SK-N-MC (cell line): ENCODE data around the gene AFF3.
"Not testable (repeated sequence)": the region's sequence is repeated elsewhere in the genome, so short reads cannot be mapped to it uniquely, and the experiment has no call there.

Experiments used
- DNase-seq: peaks from one replicate; pipeline ENCODE4 v3.0.0-alpha.2; 2011; ENCODE audit warnings: low read depth, low spot score
- H3K27ac ChIP-seq: fragments of 200-600 bp; sonication (generic); 2 replicates; pipeline ENCODE4 v1.5.1; 2016; ENCODE audit warnings: mixed run types
- H3K36me3 ChIP-seq: fragments of 200-600 bp; sonication (generic); 2 replicates; pipeline ENCODE4 v1.6.1; 2017; ENCODE audit warnings: antibody characterized with exemption, low read length, mixed read lengths; ENCODE audit not compliant: insufficient read depth
- H3K4me3 ChIP-seq: fragments of 200-600 bp; sonication (generic); 2 replicates; pipeline ENCODE4 v1.5.1; 2016
- H3K9ac ChIP-seq: fragments of 200-600 bp; sonication (generic); 2 replicates; pipeline ENCODE4 v1.8.0; 2017; ENCODE audit warnings: mixed run types, mixed read lengths; ENCODE audit not compliant: insufficient read length
- H3K9me3 ChIP-seq: fragments of 200-600 bp; sonication (generic); 2 replicates; pipeline ENCODE4 v1.6.1; 2017; ENCODE audit warnings: low read depth, mild to moderate bottlenecking, antibody characterized with exemption, low read length, moderate library complexity, mixed read lengths
- EZH2 ChIP-seq: fragments of 200-600 bp; sonication (generic); IDR thresholded peaks from one replicate; pipeline ENCODE4 v1.6.1; 2017; ENCODE audit warnings: antibody characterized with exemption
- FOXP2 ChIP-seq: optimal IDR thresholded peaks from 2 replicates; pipeline ENCODE3; 2011; ENCODE audit warnings: mild to moderate bottlenecking, moderate library complexity; ENCODE audit not compliant: insufficient read depth; ENCODE audit errors: extremely low read length, control extremely low read depth
- POLR2AphosphoS5 ChIP-seq: IDR thresholded peaks from 2 replicates; pipeline ENCODE4 v1.6.1; 2012; ENCODE audit warnings: mild to moderate bottlenecking, low read depth, low read length, borderline replicate concordance

Gene AFF3

DNA sequence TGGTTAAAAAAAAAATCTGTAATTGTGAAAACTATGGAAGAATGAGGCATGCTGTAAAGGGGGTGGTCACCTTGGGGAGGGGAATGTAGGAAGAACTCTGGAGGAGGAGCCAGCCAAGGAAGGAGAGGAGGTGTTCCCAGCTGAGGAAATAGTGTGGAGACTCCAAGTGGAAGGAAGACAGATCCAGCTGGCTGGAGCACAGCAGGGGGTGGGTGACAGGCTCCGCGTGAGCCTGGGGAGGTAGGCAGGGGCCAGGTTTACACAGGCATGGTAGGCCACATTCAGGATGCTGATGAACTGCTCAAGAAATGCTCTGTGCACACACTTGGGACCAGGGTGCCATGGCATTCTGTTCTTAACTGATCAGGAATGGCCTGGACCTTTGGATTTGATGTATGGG, 16.8 kb downstream of the AFF3 start:
- H3K9me3 ChIP-seq, result no peaks in the 10 kb centered on the region
- H3K9ac ChIP-seq, result no peak overlapping the region
- H3K4me3 ChIP-seq, result no peak overlapping the region
- no peak overlapping the region for H3K27ac ChIP-seq
- no peak for TF ChIP-seq FOXP2
- no peak for TF ChIP-seq POLR2AphosphoS5
- no peak for TF ChIP-seq EZH2
- no peak for DNase-seq
- H3K36me3 ChIP-seq, result no peaks in the 10 kb centered on the region

DNA sequence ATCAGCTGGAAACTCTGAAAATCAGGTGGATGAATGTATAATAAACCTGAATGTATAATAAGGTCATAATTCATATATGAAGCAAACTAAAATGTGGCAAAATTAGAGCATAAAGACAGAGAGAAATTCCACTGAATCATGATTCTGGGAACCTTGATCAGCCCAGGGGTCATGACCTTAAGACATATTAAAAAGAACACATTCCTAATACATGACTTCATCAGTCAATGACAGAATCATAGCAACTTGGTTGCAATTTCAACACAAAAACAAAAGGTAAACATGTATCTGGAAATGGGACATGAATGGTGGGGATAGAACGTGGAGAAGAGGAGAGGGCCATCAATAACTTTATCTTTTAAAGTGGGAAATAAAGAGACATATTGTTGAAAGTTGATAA, 17.6 kb downstream of the AFF3 start:
- Histone ChIP-seq H3K9me3 (no peaks in the 10 kb centered on the region), H3K9ac (no peak overlapping the region), H3K27ac (no peak overlapping the region), H3K4me3 (no peak overlapping the region), H3K36me3 (no peaks in the 10 kb centered on the region)
- TF ChIP-seq POLR2AphosphoS5 (no peak), EZH2 (no peak), FOXP2 (no peak)
- DNase-seq, result no peak

DNA sequence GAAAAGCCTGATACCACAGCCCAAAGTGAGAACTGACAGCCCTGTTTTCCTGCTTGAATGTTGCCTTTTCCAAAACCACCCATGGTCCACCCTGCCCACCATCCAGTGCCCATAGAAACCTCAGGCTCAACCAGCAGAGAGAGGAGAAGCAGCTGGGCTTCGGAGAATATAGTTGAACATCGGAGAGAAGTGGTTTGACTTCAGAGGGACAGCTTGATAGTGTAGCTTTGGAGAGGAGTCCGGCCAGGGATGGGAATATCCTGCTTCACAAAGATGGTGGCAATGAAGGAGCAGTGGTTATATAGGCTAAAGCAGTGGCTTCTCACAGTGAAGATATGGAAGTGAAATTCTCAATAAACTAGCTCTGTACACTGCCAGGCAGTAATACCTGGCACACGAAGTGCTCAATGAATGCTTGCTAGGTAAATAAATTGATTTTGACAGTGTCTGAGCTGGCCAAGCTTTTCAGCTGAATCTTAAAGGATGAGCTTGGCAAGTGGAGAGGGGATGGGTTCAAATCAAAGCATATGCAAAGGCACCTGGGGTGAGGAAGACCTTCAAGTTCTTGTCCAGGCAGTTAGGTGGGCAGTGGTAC, 21.2 kb downstream of the AFF3 start:
- H3K9me3 ChIP-seq, result no peaks in the 10 kb centered on the region
- no peaks in the 10 kb centered on the region for H3K36me3 ChIP-seq
- no peak overlapping the region for H3K4me3 ChIP-seq
- TF ChIP-seq FOXP2, result no peak
- TF ChIP-seq POLR2AphosphoS5, result no peak
- no peak for TF ChIP-seq EZH2
- H3K27ac ChIP-seq, result no peak overlapping the region
- no peak for DNase-seq
- no peak overlapping the region for H3K9ac ChIP-seq

DNA sequence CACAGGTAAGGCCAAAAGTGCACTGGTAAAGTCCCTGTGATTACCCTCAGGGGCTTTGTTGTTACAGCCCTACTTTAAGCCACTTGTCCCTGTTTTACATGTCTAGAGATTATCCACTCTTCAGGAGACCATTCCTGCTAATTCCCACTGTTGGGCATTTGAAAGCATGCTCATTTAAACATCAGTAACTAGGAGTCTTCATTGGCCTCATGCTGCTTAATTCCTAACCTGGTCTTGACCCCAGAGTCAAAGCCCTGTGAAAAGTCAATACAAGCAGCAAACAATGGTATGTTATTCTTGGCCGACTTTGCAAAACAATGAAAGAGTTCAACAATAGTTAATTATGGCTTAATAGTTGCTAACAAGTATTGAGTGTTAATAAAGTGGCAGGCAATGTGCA, 23.2 kb downstream of the AFF3 start:
- no peak for TF ChIP-seq FOXP2
- no peak for TF ChIP-seq POLR2AphosphoS5
- no peak for TF ChIP-seq EZH2
- Histone ChIP-seq H3K27ac (no peak overlapping the region), H3K36me3 (no peaks in the 10 kb centered on the region), H3K9ac (no peak overlapping the region), H3K9me3 (no peaks in the 10 kb centered on the region), H3K4me3 (no peak overlapping the region)
- DNase-seq, result no peak

DNA sequence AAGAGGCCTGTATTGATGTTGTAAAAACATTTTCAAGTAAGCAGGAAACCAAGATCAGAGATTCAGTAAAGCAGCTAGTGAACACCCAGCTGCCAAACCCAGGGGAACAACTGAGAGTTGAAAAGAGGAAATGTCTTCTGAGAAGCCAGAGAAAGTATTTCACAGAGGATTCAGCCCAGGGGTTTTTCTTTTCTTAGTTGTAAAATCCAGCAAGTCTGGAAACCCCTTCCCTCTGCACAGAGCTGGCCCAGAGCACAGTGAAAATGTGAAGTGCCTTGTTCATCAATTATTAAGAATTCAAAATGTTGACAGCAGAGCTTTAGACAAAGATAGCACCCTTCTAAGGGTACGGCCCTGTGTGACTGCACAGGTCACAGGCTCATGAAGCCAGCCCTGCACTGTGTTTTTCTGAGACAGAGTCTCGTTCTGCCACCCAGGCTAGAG, 28.4 kb downstream of the AFF3 start:
- no peak overlapping the region for H3K4me3 ChIP-seq
- no peaks in the 10 kb centered on the region for H3K9me3 ChIP-seq
- TF ChIP-seq EZH2 (no peak), FOXP2 (no peak), POLR2AphosphoS5 (no peak)
- no peaks in the 10 kb centered on the region for H3K36me3 ChIP-seq
- H3K27ac ChIP-seq, result no peak overlapping the region
- H3K9ac ChIP-seq, result no peak overlapping the region
- DNase-seq, result no peak

DNA sequence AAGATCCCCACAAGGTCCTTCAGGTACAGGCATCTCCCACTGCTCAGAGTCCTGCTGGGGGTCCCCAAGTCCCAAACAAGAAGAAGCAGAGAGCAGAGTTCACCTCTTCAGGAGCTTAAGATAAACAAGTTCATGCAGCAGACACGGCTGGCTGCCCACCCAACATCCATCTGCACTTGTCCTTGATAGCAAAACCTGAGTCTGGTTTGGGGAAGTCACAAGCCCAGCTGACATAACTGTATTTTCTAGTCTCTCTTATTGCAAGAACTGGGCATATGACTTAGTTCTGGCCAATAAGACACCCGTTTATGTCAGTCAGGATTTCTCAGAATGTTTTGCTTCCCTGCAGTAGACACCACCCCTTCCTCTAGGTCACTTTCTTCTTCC, 31.8 kb downstream of the AFF3 start:
- Histone ChIP-seq H3K4me3 (no peak overlapping the region), H3K36me3 (no peaks in the 10 kb centered on the region), H3K27ac (no peak overlapping the region), H3K9ac (no peak overlapping the region), H3K9me3 (no peaks in the 10 kb centered on the region)
- TF ChIP-seq POLR2AphosphoS5, result no peak
- no peak for TF ChIP-seq EZH2
- no peak for TF ChIP-seq FOXP2
- DNase-seq, result no peak

DNA sequence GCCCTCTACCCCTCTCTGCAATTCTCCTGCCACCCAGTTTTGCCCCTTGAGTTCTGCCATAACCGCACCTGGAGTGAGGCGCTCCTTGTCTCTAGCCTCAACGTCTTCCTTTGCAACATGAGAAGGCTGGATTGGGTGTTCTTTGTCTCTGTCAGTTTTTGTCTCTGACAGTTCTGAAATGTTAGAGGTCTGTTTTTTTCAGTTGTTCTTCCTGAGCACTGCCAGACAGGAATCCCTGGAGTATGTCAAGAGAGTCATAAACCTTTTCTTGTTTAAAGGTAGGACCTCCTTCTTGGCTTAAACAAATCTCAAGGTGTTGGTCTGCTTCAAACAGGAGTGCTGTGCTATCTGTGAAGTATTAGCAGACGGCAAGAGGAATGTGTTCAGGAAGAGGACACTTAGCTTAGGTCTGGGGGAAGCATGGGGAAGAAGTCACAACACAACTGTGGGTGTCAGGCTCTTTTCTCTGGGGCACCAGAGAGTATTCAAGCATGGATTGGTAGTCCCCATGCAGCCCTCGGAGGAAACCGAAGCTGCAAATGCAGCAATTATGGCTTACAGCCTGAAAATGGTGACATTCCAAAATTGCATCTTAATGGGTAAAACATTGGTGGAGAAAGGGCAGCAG, 32.3 kb downstream of the AFF3 start:
- Histone ChIP-seq H3K27ac (no peak overlapping the region), H3K36me3 (no peaks in the 10 kb centered on the region), H3K9ac (no peak overlapping the region), H3K4me3 (no peak overlapping the region), H3K9me3 (no peaks in the 10 kb centered on the region)
- no peak for DNase-seq
- TF ChIP-seq FOXP2, result no peak

DNA sequence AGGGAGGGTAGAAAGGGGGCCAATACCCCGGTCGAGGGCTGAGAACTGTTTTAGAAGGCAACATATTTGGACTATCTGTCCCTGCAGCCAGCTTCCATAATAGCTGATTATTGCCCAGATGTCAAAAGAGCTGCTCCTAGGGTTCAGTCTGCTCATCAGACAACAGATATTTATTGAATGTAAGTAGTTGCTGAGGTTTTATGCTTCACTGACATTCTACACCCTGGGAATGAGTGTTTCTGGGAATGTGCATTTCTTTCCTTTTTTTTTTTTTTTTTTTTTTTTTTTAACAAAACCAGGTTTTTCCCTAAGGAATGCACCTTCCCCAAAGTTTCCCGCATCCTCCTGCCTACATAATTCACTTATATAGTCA, 33.8 kb downstream of the AFF3 start:
- DNase-seq, H3K4me3 ChIP-seq, H3K9ac ChIP-seq, H3K9me3 ChIP-seq, H3K36me3 ChIP-seq, H3K27ac ChIP-seq: not testable (repeated sequence)

DNA sequence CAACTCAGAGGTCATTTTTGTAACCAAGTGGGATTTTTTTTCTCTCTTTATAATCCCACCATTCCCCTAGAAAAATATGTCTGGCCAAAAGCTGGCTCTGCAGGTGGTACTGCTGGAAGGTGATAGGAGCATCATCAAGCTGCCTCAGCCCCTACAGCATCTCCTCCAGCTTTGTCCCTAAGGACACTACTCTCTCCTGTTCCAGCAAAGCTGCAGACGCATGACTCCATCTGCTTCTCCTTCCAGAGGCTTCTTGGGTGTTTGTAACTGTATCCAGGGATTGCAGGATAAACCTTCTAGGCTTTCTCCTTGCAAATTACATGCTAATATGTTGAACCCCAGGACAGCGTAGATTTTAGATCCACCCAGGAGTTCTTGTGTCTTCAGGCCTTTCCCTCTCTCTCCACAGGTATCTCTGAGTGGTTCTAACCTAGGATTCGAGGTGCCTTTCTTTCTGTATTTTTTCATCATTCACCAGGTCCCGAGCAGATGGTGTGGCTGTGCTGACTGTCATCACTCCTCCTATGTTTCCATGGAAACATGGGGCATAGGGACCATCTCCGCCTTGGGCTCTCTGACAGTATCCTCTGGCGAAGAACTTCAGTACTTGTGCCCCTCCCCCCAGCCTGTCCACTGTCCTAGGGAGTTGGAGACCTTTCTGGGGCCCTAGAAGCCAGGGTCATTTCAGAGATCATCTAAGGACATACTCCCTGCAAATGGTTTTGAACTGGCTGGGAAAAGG, 34.3 kb downstream of the AFF3 start:
- Histone ChIP-seq H3K27ac (no peak overlapping the region), H3K9me3 (no peaks in the 10 kb centered on the region), H3K4me3 (no peak overlapping the region), H3K9ac (no peak overlapping the region), H3K36me3 (no peaks in the 10 kb centered on the region)
- TF ChIP-seq EZH2, result no peak
- DNase-seq, result no peak
